Suprapubic skin (tissue), 4 donors: ENCODE measurements around the gene SWAP70. TPM values are rescaled to one million over a fixed set of nuclear protein-coding genes. Genes with fewer than 3 reads are reported as not detected.
A peak's percentile ranks its signal among the peaks of the same experiment; 100 is the strongest.

ENCODE experiments used
- DNase-seq, 2 donors: peaks; one replicate each; pipeline ENCODE4 v3.0.0-alpha.2; 2019; ENCODE audit warnings: low spot score in 2 of 2
- H3K27ac ChIP-seq: fragments of 200-600 bp; sonication (generic); one replicate; pipeline ENCODE4 v1.5.1; 2019
- H3K27me3 ChIP-seq: fragments of 200-600 bp; sonication (generic); one replicate; pipeline ENCODE4 v1.5.1; 2019
- H3K36me3 ChIP-seq: fragments of 200-600 bp; sonication (generic); one replicate; pipeline ENCODE4 v1.5.1; 2019
- H3K4me1 ChIP-seq: fragments of 200-600 bp; sonication (generic); one replicate; pipeline ENCODE4 v1.5.1; 2019
- H3K4me3 ChIP-seq: fragments of 200-600 bp; sonication (generic); one replicate; pipeline ENCODE4 v1.5.1; 2019; ENCODE audit warnings: mild to moderate bottlenecking
- H3K9me3 ChIP-seq: fragments of 200-600 bp; sonication (generic); one replicate; pipeline ENCODE4 v1.5.1; 2019
- CTCF ChIP-seq, 2 donors: fragments of 200-600 bp in 1 of 2; fragments of 450-650 bp in 1 of 2; sonication (generic) in 1 of 2; IDR thresholded peaks; one replicate each; pipeline ENCODE4 v1.5.1; 2016 to 2019; ENCODE audit warnings: antibody characterized with exemption in 2 of 2, mild to moderate bottlenecking in 1 of 2, moderate library complexity in 1 of 2
- EP300 ChIP-seq: sonication (generic); formaldehyde crosslinking; IDR thresholded peaks from one replicate; pipeline ENCODE4 v1.6.1; 2017; ENCODE audit warnings: antibody characterized with exemption
- POLR2A ChIP-seq, 2 donors: fragments of 450-650 bp; IDR thresholded peaks; one replicate each; pipeline ENCODE4 v1.6.1; 2017; ENCODE audit warnings: antibody characterized with exemption in 2 of 2, mild to moderate bottlenecking in 2 of 2, moderate library complexity in 2 of 2
- POLR2AphosphoS5 ChIP-seq, 3 donors: sonication (generic); formaldehyde crosslinking; IDR thresholded peaks; one replicate each; pipeline ENCODE4 v1.6.1; 2017; ENCODE audit warnings: antibody characterized with exemption in 3 of 3
- WGBS: methylation state at CpG from one replicate; pipeline ENCODE4 v1.1.5; 2018; 5-methylcytosine and 5-hydroxymethylcytosine counted together
- total RNA-seq, 4 donors: library from RNA; depleted of rRNA; stranded (reverse); fragments of >200 nt; gene quantifications; one replicate each; pipeline ENCODE4 v1.1.0, GENCODE V29; 2016

Gene SWAP70
- total RNA-seq, 4 donors from 2014 or later = 27.6 to 64.9 (median 35.8) TPM

- 72% methylated on average over 3 of the region's 3 CpGs for WGBS
- Histone ChIP-seq H3K9me3 (no peaks in the 10 kb centered on the region), H3K4me1 (peaks cover 48% of the 10 kb centered on the region), H3K27ac (no peak overlapping the region), H3K4me3 (no peak overlapping the region), H3K36me3 (peaks cover 25% of the 10 kb centered on the region), H3K27me3 (no peaks in the 10 kb centered on the region)
- no peak for TF ChIP-seq EP300
- TF ChIP-seq POLR2AphosphoS5 (IDR thresholded peaks at IDR 0.05) = no peak
- no peak for TF ChIP-seq POLR2A (IDR thresholded peaks at IDR 0.05)
- TF ChIP-seq CTCF (IDR thresholded peaks at IDR 0.05) = no peak
- no peak for DNase-seq
These were observed 88.2 kb downstream of the SWAP70 start for GRCh38 chr11:9752091-9752490.

GRCh38 chr11:9753021-9753420 lies 89.1 kb downstream of the SWAP70 start:
- no peaks in the 10 kb centered on the region for H3K27me3 ChIP-seq
- WGBS = 62% methylated on average over 3 of the region's 3 CpGs
- H3K4me1 ChIP-seq = peaks cover 50% of the 10 kb centered on the region
- H3K36me3 ChIP-seq = peaks cover 25% of the 10 kb centered on the region
- no peak overlapping the region for H3K4me3 ChIP-seq
- H3K27ac ChIP-seq = no peak overlapping the region
- DNase-seq = no peak
- H3K9me3 ChIP-seq = no peaks in the 10 kb centered on the region
- no peak for TF ChIP-seq EP300
- no peak for TF ChIP-seq POLR2AphosphoS5 (IDR thresholded peaks at IDR 0.05)
- no peak for TF ChIP-seq CTCF (IDR thresholded peaks at IDR 0.05)
- TF ChIP-seq POLR2A (IDR thresholded peaks at IDR 0.05) = no peak

- no peak for DNase-seq
- H3K9me3 ChIP-seq = no peaks in the 10 kb centered on the region
- H3K4me1 ChIP-seq = peaks cover 52% of the 10 kb centered on the region
- H3K4me3 ChIP-seq = no peak overlapping the region
- 40% methylated on average over 3 of the region's 3 CpGs for WGBS
- H3K27me3 ChIP-seq = no peaks in the 10 kb centered on the region
- peak overlapping the region; percentile 67 for H3K27ac ChIP-seq
- peaks cover 25% of the 10 kb centered on the region for H3K36me3 ChIP-seq
- no peak for TF ChIP-seq CTCF (IDR thresholded peaks at IDR 0.05)
- no peak for TF ChIP-seq EP300
These were observed 90.2 kb downstream of the SWAP70 start for GRCh38 chr11:9754010-9754471.

GRCh38 chr11:9755561-9756185 lies 91.8 kb downstream of the SWAP70 start:
- H3K4me3 ChIP-seq = no peak overlapping the region
- TF ChIP-seq EP300 = no peak
- TF ChIP-seq POLR2AphosphoS5 (IDR thresholded peaks at IDR 0.05) = no peak
- no peak for TF ChIP-seq POLR2A (IDR thresholded peaks at IDR 0.05)
- TF ChIP-seq CTCF (IDR thresholded peaks at IDR 0.05) = no peak
- H3K9me3 ChIP-seq = no peaks in the 10 kb centered on the region
- DNase-seq = no peak
- H3K4me1 ChIP-seq = peaks cover 68% of the 10 kb centered on the region
- H3K27me3 ChIP-seq = no peaks in the 10 kb centered on the region
- peak overlapping the region; percentile 43 for H3K27ac ChIP-seq
- 45% methylated on average over 7 of the region's 7 CpGs for WGBS
- H3K36me3 ChIP-seq = peaks cover 8% of the 10 kb centered on the region

- Histone ChIP-seq H3K27me3 (no peaks in the 10 kb centered on the region), H3K36me3 (peaks cover 7% of the 10 kb centered on the region), H3K27ac (peak overlapping the region; percentile 43), H3K9me3 (no peaks in the 10 kb centered on the region), H3K4me1 (peaks cover 75% of the 10 kb centered on the region), H3K4me3 (no peak overlapping the region)
- no peak for DNase-seq
- WGBS = 33% methylated on average over 1 of the region's 5 CpGs
- TF ChIP-seq POLR2A (IDR thresholded peaks at IDR 0.05) = no peak
- no peak for TF ChIP-seq POLR2AphosphoS5 (IDR thresholded peaks at IDR 0.05)
- no peak for TF ChIP-seq CTCF (IDR thresholded peaks at IDR 0.05)
- no peak for TF ChIP-seq EP300
These were observed 92.6 kb downstream of the SWAP70 start for GRCh38 chr11:9756461-9756860.
